NCI-H1417 (cell line): ENCODE data around the gene RNLS.

Experiments used
- DNase-seq, 3 experiments: peaks; one replicate each; lab custom pipeline; 2025; lab: John Stamatoyannopoulos, UW

RNLS gene

GRCh38 chr10:88232983-88233543 is 350.1 kb downstream of the RNLS start:
- DNase-seq = no peak

DNA sequence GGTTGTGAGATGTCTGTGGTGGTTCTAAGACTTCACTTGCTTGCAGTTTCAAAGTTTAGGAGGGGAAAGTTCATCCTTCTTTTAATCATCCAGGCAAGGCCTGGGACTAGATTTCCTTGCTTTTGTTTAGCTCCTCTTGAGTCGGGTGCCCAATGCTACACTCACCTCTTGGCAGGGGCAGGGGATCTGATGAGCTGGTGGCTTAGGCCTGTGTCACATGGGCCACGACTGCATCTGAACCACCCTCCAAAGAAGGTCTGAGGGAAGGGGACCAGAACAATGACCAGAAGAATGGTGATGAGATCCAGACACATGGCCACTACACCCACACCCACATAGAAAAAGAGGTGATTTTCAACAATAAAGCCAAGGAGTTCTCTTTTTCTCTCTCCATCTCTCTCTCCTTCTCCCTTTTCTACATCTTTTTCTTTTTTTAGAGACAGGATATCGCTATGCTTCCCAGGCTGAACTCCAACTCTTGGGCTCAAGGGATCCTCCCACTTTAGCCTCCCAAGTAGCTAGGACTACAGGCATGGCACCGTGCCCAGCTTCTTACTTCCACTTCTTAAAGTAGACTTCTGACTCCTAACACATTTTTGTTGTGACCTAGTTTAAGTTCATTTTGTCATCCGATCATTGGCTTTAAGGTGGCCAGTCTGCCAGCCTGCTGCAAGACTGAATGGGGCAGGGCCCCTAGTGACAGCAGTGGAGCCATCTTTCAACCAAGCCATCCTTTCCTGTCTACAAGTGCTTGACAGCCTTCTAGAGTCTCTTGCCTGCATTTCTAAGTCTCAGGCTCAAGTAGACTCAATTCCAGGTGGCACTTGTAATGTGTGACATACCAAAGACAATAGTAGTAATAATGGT is 350.9 kb downstream of the RNLS start:
- no peak for DNase-seq

DNA sequence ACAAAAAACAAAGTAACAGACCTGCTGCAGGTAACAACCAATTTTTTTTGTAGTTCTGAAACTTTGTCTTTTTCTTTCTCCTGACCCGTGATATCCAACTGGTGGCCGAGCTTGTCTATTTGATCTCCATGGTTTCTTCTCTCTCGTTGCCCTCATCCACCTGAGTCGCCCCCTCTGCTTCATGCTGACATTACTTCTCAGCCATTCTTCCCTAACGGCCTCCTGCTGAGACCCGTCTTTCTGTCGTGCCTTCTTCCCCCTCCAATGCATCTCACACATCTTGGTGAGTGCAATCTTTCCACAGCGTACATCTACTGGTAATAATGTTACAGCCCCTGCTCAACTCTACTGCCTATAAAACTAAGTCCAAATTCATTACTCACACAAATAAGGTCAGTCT is 352.9 kb downstream of the RNLS start:
- DNase-seq = no peak

DNA sequence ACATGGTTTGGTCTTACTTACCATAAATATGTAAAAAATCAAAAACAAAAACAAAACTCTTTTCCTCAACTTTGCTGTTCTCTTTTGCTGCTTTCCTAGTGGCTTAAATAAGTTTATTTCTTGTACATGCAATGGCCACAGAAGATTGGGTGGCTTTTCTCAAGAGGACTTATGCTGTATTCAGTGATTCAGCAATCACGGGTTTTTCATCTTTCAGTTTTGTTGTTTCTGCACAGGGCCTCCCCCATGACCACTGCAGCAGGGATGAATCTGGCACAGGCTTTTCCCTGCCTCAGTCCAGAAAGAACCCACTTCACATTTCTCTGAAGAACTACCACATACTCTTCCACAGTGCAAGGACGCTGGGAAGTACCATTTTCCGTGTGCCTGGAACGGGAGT is 355.0 kb downstream of the RNLS start:
- DNase-seq = no peak

DNA sequence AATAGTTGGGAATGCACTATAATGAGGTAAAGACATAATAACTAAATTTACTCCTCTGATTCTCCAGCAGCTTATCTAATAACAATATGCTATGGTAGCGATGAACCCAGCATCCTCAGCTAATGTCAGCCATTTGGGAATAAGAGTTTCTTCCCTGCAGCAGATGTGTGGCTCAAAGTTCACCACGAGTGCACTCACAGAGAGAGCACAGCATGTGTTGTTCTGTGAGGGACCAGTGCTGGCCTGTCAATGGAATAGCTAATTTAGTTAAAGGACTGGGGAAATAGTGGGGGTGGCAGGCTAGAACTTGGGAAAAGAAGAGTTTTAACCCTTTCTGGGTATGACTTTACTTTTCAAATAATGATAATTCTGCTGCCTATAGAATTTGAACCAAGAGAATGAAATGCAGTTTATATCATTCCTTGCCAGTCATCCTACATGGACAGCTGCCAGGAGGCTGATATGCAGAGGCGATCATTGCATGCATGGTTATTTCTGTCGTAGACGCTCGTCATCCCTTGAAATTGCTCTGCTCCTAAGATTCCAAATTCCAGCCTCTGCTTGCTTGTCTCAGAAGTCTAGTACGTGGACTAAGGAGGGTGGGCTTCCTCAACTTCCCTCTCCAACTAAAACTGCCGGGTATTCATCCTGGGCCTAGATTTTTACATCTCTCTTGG is 355.6 kb downstream of the RNLS start:
- no peak for DNase-seq

DNA sequence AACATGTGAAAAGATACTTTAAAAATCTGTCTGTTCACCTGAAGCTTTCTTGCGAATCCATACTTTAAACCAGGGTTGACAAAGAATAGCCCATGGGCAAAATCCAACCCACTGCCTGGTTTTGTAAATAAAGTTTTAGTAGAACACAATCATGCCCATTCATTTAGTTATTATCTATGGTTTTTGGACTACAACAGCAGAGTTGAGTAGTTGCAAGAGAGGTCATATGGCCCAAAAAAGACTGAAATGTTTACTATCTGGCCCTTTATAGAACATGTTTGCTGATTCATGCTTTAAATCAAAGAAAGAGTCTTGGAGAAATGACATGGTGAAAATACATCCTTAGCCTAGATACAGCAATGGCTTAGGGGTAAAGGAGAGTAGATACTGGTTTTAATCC is 356.2 kb downstream of the RNLS start:
- DNase-seq = no peak

GRCh38 chr10:88226071-88226659 is 357.0 kb downstream of the RNLS start:
- no peak for DNase-seq
